UCSD-AML1 (cell line): Measurements from ENCODE around the gene SEC23IP.

ENCODE experiments used
- DNase-seq: peaks from one replicate; lab custom pipeline; 2025; ENCODE audit not compliant: unreplicated experiment; lab: John Stamatoyannopoulos, UW

Gene SEC23IP

GRCh38 chr10:119932631-119933030 lies 40.1 kb downstream of the SEC23IP start:
- no peak for DNase-seq

GRCh38 chr10:119933179-119933578 lies 40.6 kb downstream of the SEC23IP start:
- DNase-seq, result no peak

- DNase-seq, result no peak
Observed at GRCh38 chr10:119940487-119940886, 48.0 kb downstream of the SEC23IP start.

DNA sequence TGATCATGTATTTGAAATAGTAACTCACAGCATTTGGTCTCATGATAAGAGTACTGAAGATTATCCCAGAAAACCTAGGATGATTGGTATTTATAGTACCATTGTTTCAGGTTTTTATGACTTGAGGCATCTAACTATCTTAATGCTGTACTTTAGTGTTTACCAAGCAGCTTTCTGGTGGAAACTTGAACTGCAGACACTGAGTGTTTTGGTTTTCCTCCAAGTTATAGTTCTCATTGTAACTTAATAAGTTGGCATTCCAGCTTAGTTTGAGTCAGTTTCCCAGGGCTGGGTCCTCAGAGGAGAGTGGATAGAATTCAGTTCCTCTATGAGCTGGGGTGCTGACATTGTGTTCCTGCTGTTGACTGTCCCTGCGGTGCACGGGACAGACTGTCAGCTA lies 50.4 kb downstream of the SEC23IP start:
- DNase-seq, result no peak

DNA sequence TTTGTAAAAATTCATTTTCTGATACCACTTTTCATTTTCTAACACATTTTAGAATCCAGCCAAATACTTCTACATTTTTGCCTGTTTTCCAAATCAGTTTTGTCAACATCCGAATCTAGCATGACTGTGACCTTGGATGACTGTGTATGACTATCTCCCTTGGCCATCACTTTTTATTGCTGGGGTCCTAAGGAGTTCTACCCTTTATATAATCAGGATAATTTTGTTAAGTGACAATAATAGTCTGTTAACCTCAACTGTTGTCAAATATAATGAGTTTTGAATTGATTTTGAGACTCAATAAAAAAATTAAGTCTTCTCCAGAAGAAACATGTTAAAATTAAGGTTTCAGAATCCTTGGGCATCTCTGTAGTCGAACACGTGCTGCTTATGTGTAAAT lies 53.3 kb downstream of the SEC23IP start:
- no peak for DNase-seq

DNA sequence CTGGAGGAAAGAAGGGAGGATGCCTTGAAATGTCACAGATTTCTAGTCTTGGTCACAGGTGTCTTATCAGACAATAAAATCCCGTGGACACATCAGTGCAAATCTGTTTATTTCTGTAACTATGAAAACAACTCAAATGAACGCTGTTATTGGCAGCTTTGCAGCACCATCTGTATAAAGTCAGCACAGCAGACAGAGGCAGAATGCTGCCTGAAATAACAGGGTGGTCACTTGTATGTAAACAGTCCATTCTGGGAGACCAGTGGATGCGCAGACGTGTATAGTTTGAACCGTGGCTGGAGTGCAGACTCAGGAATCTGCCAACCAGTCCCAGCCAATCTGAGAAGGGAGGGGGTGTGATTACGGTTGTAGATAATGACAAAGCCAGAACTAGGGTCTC lies 54.8 kb downstream of the SEC23IP start:
- DNase-seq, result no peak

DNA sequence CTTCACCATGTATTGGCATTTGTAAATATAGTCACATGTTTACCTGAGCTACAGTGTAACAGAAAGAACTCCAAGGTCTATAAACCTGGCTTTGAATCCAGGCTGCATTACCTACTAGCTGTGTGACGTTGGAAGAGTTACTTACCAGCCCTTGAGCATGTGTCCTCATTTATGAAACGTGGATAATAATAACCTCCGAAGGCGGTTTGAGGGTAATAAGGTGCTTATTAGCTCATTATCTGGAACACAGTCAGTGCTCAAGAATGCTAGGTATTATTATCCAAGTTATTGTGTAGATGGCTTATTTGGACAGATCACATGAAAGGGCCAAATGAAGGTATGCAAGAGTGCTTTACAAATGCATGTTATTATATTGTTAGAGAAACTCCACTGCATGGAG lies 64.9 kb downstream of the SEC23IP start:
- DNase-seq, result no peak

GRCh38 chr10:119962837-119963236 lies 70.3 kb downstream of the SEC23IP start:
- DNase-seq, result no peak

DNA sequence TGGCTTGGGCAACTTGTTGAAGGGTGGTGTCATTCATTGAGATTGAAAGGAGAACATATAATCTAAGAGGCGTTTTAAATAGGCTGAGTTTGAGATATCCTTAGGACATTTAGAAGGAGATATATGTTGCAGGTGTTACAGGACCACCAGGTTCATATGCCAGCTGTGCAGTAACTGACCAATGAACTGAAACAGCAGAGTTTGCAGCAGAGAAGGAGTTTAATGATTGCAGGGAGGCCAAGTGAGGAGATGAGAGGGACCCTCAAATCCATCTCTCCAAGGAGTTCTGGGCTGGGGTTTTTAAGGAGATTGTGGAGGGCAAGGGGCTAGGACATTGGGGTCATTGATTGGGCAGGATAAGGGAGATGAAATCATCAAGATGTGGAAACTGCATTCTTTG lies 74.5 kb downstream of the SEC23IP start:
- DNase-seq, result no peak

GRCh38 chr10:119969609-119970008 lies 77.1 kb downstream of the SEC23IP start:
- DNase-seq, result no peak

GRCh38 chr10:119970107-119970506 lies 77.6 kb downstream of the SEC23IP start:
- DNase-seq, result no peak

DNA sequence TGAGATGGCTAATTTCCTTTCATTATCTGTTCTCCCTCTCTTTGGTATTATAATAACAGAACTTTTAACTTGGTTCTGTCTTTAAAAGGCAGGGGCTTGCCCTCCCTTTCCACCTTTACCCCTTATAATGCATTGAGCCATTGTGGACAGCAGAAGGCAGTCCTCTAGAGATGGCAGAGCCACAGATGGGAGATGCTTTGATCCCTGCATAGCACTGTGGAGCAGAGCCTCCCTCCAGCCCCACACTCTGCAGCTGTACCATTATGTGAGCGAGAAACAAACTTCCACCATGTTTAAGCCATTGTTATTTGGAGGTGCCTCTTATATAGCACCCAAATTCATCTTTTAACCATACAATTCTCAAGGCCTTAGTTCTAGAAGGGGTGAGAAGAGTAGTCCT lies 78.4 kb downstream of the SEC23IP start:
- DNase-seq, result no peak

DNA sequence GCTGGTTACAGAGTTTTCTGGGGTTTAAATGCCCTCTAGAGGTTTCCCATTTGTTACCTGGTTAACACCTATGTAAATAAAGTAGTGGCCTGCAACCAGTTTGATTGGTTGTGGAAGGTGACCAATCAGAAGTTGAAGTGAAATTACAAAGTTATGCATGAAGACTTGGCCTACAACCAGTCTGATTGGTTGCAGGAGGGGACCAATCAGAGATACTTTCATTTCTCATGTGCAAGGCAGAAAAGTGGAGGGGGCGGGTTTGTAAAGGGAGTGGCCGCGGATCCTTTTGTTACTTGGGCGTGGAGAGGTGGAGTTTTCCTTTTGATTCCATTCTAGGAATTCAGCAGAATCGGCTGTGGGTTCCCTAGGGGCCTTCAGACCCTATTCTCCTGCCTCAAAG lies 80.8 kb downstream of the SEC23IP start:
- no peak for DNase-seq

DNA sequence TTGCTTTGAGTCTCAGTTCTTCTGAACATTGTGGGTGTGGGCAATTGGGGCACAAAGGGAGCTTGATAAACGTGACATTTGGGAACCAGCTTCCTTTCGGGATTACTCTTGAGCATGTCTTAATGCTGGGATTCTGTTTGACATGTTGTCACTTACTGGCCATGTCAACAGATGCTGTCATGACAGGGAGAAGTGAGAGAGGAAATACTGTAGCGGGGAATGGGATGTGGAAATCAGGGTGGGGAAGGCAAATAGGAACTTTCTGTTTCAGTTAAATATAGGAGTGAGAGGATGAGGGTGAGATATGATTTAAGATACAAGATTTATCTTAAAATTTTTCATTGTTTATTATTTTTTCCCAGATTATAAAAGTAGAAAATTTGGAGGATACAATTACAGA lies 83.9 kb downstream of the SEC23IP start:
- DNase-seq, result no peak

DNA sequence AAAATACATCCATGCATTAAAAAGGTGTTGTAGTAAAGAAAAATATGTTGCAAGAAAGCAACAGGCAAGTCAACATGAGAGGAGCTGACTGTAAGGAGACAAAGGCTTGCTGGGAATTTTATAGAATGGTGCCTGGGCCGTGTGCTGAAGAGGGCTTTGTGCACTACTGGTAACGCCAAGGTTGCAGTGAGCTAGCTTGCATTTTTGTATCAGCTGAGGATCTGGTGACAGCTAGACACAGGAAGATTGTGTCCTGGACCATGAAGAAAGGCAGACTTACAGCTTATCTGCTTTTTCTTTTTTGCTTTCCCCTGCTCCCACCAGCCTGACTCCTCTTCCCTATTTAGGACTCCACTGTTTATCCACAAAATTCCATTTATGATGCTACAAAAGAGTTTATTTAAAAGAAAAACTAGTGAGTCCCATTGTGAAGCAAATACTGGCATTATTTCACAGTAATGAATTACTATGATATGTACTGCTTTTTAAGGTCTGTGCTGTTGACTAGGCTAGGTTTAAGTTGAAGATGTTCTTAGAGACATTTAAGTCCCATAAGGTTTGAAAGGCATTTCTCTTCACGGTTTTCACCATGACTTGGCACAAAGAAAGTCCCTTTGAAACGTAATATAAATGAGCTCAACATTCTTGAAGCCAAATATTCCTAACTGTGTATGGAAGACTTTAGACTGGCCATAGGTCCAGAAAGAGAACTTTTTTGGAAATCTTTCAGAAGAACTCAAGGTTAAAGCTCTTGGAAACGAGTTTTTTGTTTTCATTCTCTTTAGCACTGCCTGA lies 88.6 kb downstream of the SEC23IP start:
- DNase-seq, result no peak

DNA sequence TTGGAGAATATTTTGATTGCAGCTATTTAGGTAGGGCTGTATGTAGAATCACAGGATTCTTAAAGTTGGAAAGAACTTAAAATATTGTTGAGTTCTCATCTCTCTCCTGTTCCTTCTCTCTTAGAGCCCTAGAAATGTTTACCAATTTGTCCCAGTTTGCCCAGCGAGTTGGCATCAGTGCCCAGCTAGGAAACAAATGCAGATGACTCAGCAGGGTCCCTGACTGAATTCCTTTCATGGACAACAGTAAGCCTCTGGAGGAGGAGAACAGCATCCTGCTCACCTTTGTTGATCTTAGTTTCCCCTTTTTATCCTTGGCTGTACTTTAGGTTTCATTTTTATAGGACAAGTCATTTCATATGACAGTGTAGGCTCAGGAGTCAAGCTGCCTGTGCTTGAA lies 89.3 kb downstream of the SEC23IP start:
- no peak for DNase-seq

GRCh38 chr10:119988333-119988732 lies 95.8 kb downstream of the SEC23IP start:
- DNase-seq, result no peak

DNA sequence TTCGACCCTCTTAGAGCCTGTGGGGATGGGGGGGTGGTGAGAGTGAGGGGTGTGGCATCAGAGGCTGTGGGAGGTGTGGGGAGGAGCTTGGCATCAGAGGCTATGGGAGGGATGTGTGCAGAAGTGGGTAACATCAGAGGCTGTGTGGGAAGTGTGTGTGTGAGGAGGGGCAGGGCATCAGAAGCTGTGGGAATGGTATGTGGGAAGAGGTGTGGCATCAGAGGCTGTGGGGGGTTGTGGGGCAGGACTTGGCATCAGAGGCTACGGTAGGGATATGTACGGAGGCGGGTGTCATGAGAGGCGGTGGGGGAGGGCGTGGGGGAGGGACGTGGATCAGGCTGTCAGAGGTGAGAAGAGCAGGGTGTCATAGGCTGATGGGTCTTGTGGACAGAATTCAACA lies 97.4 kb downstream of the SEC23IP start:
- no peak for DNase-seq

- no peak for DNase-seq
Observed at GRCh38 chr10:119991066-119991465, 98.5 kb downstream of the SEC23IP start.

- DNase-seq, result no peak
Observed at GRCh38 chr10:119991816-119992215, 99.3 kb downstream of the SEC23IP start.
